HG03097 (cell line): ENCODE results near the gene CDC20.

Source experiments
- ATAC-seq: cut with Tn5 transposase; IDR thresholded peaks from one replicate; pipeline ENCODE4 v1.9.1; 2021; ENCODE audit not compliant: unreplicated experiment, low FRiP score

CDC20 gene

GRCh38 chr1:43327549-43328292, 31.1 kb upstream of the CDC20 start:
- no peak for ATAC-seq

GRCh38 chr1:43329995-43330751, 28.6 kb upstream of the CDC20 start:
- no peak for ATAC-seq

GRCh38 chr1:43331688-43332087, 27.1 kb upstream of the CDC20 start:
- ATAC-seq, result no peak

GRCh38 chr1:43334453-43335205, 24.2 kb upstream of the CDC20 start:
- ATAC-seq, result no peak

GRCh38 chr1:43337588-43337987, 21.2 kb upstream of the CDC20 start, which contains the start of gene MPL:
Gene MPL, plus strand, starts transcription at chr1:43337818. Its CDS starts 31 bp downstream, at chr1:43337849.
- no peak for ATAC-seq

- ATAC-seq, result no peak
These were observed 20.8 kb upstream of the CDC20 start for GRCh38 chr1:43338001-43338400.

GRCh38 chr1:43339584-43340232, 19.1 kb upstream of the CDC20 start:
- no peak for ATAC-seq

- ATAC-seq, result no peak
These were observed 18.2 kb upstream of the CDC20 start for GRCh38 chr1:43340559-43340958.

GRCh38 chr1:43344267-43344850, 14.4 kb upstream of the CDC20 start:
- ATAC-seq, result no peak

GRCh38 chr1:43345120-43345519, 13.7 kb upstream of the CDC20 start:
- no peak for ATAC-seq

GRCh38 chr1:43346636-43347035, 12.1 kb upstream of the CDC20 start:
- no peak for ATAC-seq

GRCh38 chr1:43348343-43348808, 10.4 kb upstream of the CDC20 start:
- ATAC-seq, result no peak

- ATAC-seq, result no peak
These were observed 9.8 kb upstream of the CDC20 start for GRCh38 chr1:43348809-43349593.

GRCh38 chr1:43349594-43350306, 9.0 kb upstream of the CDC20 start:
- ATAC-seq, result no peak

GRCh38 chr1:43350976-43351375, 7.8 kb upstream of the CDC20 start:
- no peak for ATAC-seq

GRCh38 chr1:43351421-43352350, 7.1 kb upstream of the CDC20 start:
- no peak for ATAC-seq

- no peak for ATAC-seq
These were observed 6.5 kb upstream of the CDC20 start for GRCh38 chr1:43352351-43352705.

GRCh38 chr1:43352881-43353280, 5.9 kb upstream of the CDC20 start:
- ATAC-seq, result no peak
